Fibroblast of the aortic adventitia (primary cell): ENCODE results near the gene TCF3. TPM values are rescaled to one million over a fixed set of nuclear protein-coding genes. Genes with fewer than 3 reads are reported as not detected.

Source experiments
- DNase-seq: peaks from one replicate; pipeline ENCODE4 v3.0.0-alpha.2; 2010; ENCODE audit warnings: low read depth
- H3K4me3 ChIP-seq: 2 replicates; pipeline ENCODE4 v1.5.1; 2011; ENCODE audit warnings: low read depth, mild to moderate bottlenecking, control low read depth, low read length, moderate library complexity
- CTCF ChIP-seq: IDR thresholded peaks from 2 replicates; pipeline ENCODE4 v1.5.1; 2011; ENCODE audit warnings: mild to moderate bottlenecking, low read length, control low read depth, inconsistent platforms; ENCODE audit not compliant: insufficient read depth
- total RNA-seq: library from RNA; depleted of rRNA; stranded (reverse); fragments of >200 nt; gene quantifications from 2 replicates; pipeline ENCODE4 v1.2.3, GENCODE V29; 2012; ENCODE audit warnings: low replicate concordance

The TCF3 gene
- total RNA-seq, 1 donor = 74.2 TPM

DNA sequence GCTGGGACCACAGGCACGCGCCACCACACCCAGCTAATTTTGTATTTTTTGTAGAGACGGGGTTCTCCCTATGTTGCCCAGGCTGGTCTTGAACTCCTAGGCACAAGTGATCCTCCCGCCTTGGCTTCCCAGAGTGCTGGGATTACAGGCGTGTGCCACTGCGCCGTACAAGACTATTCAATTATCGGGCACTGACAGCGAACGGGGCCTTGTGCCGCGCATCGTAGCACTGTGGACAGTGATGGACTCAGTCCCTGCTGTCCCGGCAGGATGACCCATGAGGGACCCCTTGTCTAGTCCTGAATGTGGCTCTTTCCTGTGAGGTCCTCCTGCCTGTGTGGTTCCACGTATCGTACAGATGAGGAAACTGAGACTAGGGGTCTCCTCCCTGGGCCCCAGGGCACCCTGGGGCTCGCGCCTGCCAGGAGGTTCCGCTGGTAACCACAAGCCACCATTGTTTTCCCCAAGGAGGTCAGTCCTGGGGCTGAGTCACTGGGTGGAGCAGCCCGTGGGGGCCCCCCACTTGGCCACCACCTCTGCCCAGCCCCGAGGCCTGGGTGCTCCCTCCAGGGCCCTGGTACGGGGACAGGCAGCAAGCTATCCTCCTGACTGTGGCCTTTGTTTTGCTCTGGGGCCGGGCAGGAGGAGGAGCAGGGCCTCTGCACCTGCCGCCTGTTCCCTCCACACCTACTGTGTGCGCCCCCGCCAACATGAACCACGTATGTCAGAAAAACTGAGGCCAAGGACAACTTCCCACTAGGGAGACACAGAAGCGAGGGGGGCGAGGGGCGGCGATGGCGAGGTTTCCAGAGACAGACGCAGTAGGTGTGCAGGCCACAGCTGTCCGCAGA lies 2.9 kb upstream of the TCF3 start:
- no peak for TF ChIP-seq CTCF
- no peak for DNase-seq
- no peak overlapping the region for H3K4me3 ChIP-seq

DNA sequence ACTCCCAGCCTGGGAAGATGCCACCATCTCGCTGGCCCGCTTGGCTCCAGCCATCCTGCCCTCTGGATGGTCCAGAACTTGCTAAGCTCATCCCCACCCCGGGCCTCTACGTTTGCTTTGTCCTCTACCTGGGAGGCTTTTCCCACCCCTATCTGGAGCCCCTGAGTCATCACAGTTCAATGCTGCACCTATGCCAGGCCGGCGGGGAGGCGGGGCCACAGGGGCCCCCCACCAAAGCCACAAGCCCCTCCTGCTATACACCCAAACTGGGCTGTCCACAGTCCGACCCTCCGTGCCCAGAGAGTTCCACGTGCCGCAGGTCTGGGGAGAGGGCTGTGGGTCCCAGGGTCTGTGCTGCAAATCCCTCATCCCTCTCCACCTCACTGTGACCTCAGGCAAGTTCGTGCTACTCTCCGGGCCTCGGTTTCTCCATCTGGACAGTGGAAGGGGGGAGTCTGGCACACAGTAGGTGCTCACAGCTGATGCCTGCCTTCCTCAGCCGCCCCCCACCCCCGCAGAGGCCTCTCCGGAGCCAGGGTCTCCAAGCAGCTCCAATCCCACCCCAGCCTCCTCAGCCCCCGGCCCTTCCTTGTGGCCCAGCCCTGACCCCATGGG lies 1.9 kb upstream of the TCF3 start:
- no peak overlapping the region for H3K4me3 ChIP-seq
- no peak for TF ChIP-seq CTCF
- no peak for DNase-seq

DNA sequence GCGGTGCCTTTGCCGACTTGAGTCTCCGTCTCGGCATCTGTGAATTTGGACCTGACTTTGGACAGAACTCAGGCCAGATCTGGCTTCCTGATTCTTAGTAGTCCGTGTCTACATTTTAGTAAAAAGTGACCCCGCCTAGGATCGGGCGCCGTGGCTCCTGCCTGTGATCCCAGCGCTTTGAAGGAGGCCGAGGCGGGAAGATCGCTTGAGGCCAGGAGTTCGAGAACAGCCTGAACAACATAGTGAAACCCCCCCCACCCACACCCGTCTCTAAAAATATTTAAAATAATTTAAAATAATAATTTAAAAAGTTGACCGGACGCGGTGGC lies 849 bp upstream of the TCF3 start:
- no peak for TF ChIP-seq CTCF
- H3K4me3 ChIP-seq = peak overlapping the region; percentile 72
- no peak for DNase-seq

- no peak for TF ChIP-seq CTCF
- DNase-seq = peak; percentile 13
- H3K4me3 ChIP-seq = peak overlapping the region; percentile 80
These were observed 685 bp downstream of the TCF3 start for GRCh38 chr19:1651568-1652291.

DNA sequence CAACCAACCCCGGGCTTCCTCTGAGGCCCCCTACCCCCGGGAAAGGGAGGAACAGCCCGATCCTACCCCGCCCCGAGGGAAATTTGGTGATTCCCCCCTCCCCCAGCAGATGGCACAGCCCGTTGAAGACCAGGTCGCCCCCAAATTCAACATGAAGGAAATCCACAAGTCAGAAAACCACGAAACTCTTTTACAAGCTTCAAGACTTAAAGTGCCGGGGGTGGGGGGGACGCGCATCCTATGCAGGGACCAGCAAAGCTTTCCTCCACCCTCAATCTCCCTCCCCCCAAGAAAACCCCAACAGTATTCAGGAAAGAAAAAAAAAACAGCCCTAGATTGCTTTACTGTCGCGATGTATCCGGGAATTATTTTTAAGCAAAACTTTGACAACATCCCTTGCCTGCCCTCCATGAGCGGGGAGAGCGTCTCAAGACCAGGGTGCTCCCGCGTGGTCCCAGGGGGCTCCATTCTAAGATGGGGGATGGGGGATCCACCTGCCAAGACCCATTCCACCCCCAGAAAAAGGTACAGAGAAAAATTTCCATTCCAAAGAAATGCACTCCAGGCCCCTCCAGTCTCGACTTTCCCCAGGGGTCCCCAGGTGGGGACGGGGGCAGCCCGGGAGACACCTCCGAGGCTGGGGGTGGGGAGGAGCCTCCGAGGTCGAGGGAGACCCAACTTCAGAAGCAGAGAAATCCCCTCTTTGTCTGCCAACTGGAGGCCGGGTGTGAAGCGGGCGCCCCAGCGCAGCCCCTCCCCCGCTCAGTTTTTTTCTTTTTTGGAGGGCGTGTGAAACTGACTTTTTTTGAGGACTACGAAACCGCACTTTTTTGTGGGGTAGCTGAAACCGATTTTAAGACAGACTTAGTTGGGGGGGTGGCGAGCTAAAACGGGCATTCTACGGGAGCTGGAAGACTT lies 1.5 kb downstream of the TCF3 start:
- peak overlapping the region; percentile 80 for H3K4me3 ChIP-seq
- DNase-seq = peak; percentile 31
- TF ChIP-seq CTCF = no peak
